GM06990 (cell line): ENCODE measurements around the gene NT5DC2.

Source experiments
- DNase-seq: peaks from one replicate; pipeline ENCODE4 v3.0.0-alpha.2; 2011; ENCODE audit not compliant: insufficient read length; ENCODE audit errors: extremely low read depth
- H3K27me3 ChIP-seq: replicated peaks from 2 replicates; pipeline ENCODE4 v1.6.0; 2011; ENCODE audit warnings: low read length; ENCODE audit not compliant: control insufficient read depth, insufficient read depth
- H3K36me3 ChIP-seq: 2 replicates; pipeline ENCODE4 v1.5.1; 2011; ENCODE audit warnings: low read length; ENCODE audit not compliant: control insufficient read depth, insufficient read depth
- H3K4me3 ChIP-seq: replicated peaks from 2 replicates; pipeline ENCODE4 v1.5.1; 2011; ENCODE audit warnings: low read depth, mild to moderate bottlenecking, control low read depth, low read length
- CTCF ChIP-seq: IDR thresholded peaks from 2 replicates; pipeline ENCODE4 v1.5.1; 2011; ENCODE audit warnings: low read length, control low read depth, mild to moderate bottlenecking, inconsistent platforms; ENCODE audit not compliant: insufficient read depth, poor library complexity, severe bottlenecking

Gene NT5DC2

DNA sequence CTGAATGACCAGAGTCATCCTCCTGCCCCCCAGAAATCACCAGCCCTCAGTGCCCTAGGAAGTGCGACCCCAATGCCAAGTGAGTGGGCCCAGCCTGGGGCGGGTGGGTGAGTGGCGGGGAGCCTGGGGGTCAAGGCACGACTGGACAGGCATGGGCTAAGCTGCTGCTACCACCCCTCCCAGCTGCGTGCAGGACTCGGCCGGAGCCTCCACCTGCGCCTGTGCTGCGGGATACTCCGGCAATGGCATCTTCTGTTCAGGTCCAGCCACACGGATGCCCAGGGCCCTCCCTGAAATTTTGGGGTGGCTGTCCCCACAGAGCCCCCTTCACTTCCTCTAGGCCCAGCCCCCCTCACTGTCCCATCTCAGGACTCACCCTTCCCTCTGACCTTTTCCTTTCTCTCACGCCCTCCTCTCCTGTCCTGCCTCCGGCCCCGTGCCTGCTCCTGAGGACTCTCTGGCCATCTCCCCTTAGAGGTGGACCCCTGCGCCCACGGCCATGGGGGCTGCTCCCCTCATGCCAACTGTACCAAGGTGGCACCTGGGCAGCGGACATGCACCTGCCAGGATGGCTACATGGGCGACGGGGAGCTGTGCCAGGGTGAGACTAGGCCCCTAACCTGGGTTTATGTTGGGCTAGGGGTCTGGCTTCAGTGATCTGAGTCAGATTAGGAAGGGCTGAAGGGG is 17.0 kb downstream of the NT5DC2 start:
- TF ChIP-seq CTCF: no peak

DNA sequence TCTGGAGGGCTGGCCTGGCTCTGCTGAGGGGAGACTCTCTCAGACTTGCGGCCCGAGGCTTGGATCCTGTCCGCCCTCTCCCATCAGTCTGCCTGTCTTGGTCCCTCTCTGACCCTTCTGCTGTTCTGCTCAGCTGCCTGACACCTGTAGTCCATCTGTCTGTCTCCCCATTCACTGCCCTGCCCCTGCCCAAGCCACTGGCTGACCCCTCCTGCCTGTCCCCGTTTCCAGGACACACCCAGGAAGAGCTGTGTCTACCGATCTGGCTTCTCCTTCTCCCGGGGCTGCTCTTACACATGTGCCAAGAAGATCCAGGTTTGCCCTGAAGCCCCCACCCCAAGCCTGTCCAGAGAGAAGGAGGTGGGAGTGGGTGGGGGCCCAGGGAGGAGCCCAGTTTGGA is 18.5 kb downstream of the NT5DC2 start:
- TF ChIP-seq CTCF: no peak
- no peak overlapping the region for H3K4me3 ChIP-seq
- H3K27me3 ChIP-seq: no peaks in the 10 kb centered on the region; the same call in 1 of the 2 replicates
- H3K36me3 ChIP-seq: no peaks in the 10 kb centered on the region
- no peak for DNase-seq

More for the DNA sequence above, 17.0 kb downstream of the NT5DC2 start:
- no peak overlapping the region for H3K4me3 ChIP-seq
- H3K36me3 ChIP-seq: no peaks in the 10 kb centered on the region
- DNase-seq: no peak
- H3K27me3 ChIP-seq: no peaks in the 10 kb centered on the region; the same call in 1 of the 2 replicates

- no peaks in the 10 kb centered on the region for H3K36me3 ChIP-seq
- H3K4me3 ChIP-seq: no peak overlapping the region
- no peak for TF ChIP-seq CTCF
- H3K27me3 ChIP-seq: no peaks in the 10 kb centered on the region; the same call in 1 of the 2 replicates
- no peak for DNase-seq
Observed at GRCh38 chr3:52514576-52514975, 19.1 kb downstream of the NT5DC2 start.

GRCh38 chr3:52513281-52513680 is 20.4 kb downstream of the NT5DC2 start:
- Histone ChIP-seq H3K4me3 (no peak overlapping the region), H3K36me3 (no peaks in the 10 kb centered on the region), H3K27me3 (no peaks in the 10 kb centered on the region; the same call in 1 of the 2 replicates)
- TF ChIP-seq CTCF: no peak
- no peak for DNase-seq

GRCh38 chr3:52512727-52513126 is 20.9 kb downstream of the NT5DC2 start:
- no peaks in the 10 kb centered on the region for H3K36me3 ChIP-seq
- DNase-seq: no peak
- no peak for TF ChIP-seq CTCF
- no peak overlapping the region for H3K4me3 ChIP-seq
- H3K27me3 ChIP-seq: no peaks in the 10 kb centered on the region; the same call in 1 of the 2 replicates
